GM12891 (cell line): ENCODE data around the gene APOL4.

Experiments
- PAX5 ChIP-seq: IDR thresholded peaks from 2 replicates; pipeline ENCODE4 v1.6.1; 2011; ENCODE audit warnings: low read length, moderate library complexity, mild to moderate bottlenecking; ENCODE audit not compliant: insufficient read depth, severe bottlenecking
- POLR2A ChIP-seq: IDR thresholded peaks from 2 replicates; pipeline ENCODE4 v1.6.1; 2011; ENCODE audit warnings: low read depth, low read length, control low read depth
- POLR2AphosphoS5 ChIP-seq: IDR thresholded peaks from 2 replicates; pipeline ENCODE4 v1.6.1; 2011; ENCODE audit warnings: low read depth, low read length, control low read depth
- POU2F2 ChIP-seq: IDR thresholded peaks from 2 replicates; pipeline ENCODE4 v1.6.1; 2011; ENCODE audit warnings: low read depth, mild to moderate bottlenecking, control low read depth, low read length, moderate library complexity
- SPI1 ChIP-seq: IDR thresholded peaks from 2 replicates; pipeline ENCODE4 v1.6.1; 2011; ENCODE audit warnings: low read depth, low read length, control low read depth
- TAF1 ChIP-seq: IDR thresholded peaks from 2 replicates; pipeline ENCODE4 v1.6.1; 2011; ENCODE audit warnings: low read depth, low read length, control low read depth

DNA sequence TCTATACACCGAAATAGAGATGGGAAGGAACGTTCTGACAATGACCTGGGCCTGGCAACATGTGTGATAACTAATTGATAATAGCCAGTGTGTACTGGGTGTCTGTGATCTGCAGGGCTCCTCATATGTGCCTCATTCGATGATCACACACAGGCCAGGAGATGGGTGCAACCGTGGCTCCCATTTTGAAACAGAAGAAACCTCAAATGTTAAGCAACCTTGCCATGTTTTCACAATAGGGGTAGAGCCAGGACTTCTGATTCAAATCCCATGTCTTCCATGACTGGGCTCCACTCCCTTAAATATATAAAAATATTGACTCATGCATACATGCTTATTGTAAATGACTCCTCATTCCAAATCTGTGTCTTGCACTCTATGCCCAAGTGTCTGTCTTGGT, 52.2 kb downstream of the APOL4 start:
- TF ChIP-seq POLR2AphosphoS5 = no peak
- TF ChIP-seq POLR2A = no peak
- TF ChIP-seq TAF1 = no peak
- TF ChIP-seq PAX5 = no peak
- TF ChIP-seq SPI1 = no peak
- no peak for TF ChIP-seq POU2F2
